GF-D8 (cell line): ENCODE measurements around the gene RLF.
A peak's percentile ranks its signal among the peaks of the same experiment; 100 is the strongest.

ENCODE experiments used
- DNase-seq: peaks from one replicate; lab custom pipeline; 2025; lab: John Stamatoyannopoulos, UW

Gene RLF

DNA sequence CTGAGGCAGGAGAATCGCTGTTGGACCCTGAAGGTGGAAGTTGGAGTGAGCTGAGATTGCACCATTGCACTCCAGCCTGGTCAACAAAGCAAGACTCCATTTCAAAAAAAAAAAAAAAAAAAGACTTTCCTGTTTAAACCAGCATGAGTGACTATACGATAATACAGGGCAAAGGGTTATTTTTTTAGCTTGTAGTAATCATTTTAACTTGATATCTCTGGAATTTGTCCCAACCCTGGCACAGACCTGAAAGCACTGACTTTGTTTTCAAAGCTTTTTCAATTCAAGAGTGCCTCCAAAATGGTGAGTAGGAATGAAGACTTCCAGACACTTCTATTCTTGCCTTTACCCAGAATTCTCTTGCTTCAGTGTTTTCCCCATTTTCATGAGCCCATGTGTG lies 82.2 kb downstream of the RLF start:
- DNase-seq: no peak

DNA sequence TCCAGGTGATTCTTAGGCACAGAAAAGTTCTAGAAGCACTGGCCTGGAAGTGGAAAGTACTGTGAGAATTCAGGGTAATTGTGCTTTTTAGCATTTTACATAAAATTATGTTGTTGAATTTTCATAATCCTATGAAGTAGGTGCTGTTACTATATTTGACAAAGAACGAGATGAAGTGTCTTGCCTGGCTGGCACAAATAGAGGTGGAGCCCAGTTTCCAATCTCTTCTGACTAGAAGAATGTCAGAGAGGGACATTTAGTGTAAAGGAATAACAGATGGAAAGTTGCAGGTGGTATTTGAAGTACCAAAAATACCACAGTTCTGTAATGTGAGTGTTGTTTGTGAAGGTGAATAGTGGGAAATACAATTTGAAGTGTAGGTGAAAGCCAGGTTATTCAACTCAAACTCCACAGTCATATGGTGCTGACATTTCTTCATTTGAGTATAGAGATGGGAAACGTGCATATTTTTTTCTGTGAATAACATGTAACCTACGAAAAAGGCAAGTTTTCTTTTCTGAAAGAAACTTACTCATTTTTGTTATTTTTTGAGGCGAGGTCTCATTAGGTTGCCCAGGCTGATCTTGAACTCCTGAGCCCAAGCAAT lies 83.1 kb downstream of the RLF start:
- no peak for DNase-seq

DNA sequence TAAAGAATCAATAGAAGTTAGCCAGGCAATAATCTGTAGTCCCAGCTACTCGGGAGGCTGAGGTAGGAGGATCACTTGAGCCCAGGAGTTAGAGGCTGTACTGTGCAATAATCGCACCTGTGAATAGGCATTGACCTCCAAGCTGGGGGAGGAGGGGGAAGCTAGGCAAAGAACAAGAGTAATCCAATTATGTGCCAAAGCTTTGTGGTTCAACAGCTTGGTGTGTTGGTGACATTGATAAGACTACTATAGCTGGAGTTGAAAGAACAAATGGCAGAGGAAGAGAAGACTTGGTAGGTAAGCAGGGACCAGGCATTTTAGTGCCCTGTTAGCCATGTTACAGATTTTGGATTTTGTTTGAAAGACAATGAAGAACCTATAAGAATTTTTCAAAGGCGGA lies 84.5 kb downstream of the RLF start:
- no peak for DNase-seq

DNA sequence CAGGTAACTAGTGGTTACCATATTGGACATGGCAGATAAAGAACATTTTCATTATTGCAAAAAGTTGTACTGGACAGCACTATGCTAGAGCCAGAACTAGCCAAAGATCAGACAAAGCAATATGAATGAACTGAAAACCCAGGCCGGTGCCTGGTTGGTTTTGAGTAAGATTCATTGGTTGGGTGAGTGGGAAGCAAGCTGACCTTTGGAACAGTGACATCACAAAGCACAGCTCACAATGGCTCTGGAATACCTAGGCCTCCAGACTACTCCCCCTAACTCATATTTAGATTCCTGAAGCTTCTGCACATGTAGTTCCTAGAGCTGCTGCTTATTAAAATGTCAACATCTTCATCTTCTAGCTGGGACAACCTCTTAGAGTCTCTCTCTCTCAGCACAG lies 86.5 kb downstream of the RLF start, which contains the start of gene TMCO2:
TMCO2 (plus strand) TSS at position 283 of the 400 bp plus-strand sequence; CDS start at position 340, 57 bp downstream.
- no peak for DNase-seq

DNA sequence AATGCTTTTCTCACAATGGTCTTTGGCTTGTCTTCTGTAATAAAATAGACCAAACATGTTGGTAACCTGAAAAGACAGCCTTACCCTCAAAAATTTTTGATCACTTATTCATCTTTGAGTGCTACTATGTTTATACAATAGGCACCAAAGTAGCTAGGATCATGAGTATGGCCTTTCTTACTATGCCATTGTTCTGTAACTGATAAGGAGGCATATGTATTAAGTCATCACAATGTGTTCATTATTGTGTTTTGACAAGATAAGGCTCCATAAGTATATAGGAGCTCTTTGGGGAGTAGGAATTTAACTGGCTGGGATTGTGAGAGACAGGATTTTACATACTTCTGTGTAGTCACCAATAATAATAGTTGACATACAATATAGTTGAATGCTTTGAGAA lies 87.2 kb downstream of the RLF start:
- no peak for DNase-seq

DNA sequence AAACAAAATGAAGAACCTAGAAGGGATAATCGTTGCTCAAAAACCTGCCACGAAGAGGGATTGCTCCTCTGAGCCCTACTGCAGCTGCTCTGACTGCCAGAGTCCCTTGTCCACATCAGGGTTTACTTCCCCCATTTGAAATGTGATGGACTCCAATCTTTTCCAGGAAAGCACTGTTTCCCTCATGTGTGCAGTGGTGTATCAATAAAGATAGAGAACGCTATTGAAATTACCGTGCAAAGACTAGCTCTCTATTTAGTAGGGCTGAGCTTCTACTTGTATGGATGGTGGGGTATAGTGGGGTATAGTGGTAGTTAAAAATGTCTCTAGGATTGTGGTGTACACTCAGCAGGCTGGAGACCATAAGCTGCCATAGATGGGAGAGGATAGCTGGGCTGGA lies 90.3 kb downstream of the RLF start:
- DNase-seq: no peak

DNA sequence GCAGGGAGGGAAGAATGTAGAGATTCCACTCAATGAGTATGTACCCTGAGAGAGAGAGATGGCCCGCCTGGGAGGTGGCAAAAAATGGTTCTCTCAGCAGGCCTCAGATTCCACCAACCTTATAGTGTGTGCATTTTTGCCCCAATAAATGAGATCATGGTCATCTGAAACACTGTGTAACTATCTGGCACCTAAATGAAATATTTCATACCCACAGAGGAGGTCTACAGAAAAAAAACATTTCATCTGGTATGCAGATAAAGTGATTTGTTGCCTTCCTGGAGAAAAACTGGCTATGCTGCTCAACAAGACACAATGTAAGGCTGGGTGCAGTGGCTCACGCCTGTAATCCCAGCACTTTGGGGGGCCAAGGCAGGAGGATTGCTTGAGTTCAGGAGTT lies 91.4 kb downstream of the RLF start:
- no peak for DNase-seq

DNA sequence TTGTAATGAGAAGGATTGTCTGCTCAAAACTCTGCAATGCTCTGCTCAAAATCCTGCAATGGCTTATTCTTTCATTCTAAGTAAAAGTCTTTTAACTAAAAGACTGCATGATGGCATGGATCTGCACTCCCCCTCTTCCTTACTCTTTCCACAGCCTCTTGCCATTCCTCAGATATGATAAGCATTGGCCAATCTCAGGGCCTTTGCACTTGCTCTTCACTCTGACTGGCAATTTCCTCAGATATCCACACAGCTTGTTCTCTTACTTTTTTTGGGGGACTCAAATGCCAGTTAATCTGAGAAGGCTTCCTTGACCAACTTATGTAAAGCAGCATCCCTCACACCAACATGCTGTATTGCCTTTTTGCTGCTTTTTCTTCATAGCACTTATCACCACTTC lies 94.0 kb downstream of the RLF start:
- no peak for DNase-seq

DNA sequence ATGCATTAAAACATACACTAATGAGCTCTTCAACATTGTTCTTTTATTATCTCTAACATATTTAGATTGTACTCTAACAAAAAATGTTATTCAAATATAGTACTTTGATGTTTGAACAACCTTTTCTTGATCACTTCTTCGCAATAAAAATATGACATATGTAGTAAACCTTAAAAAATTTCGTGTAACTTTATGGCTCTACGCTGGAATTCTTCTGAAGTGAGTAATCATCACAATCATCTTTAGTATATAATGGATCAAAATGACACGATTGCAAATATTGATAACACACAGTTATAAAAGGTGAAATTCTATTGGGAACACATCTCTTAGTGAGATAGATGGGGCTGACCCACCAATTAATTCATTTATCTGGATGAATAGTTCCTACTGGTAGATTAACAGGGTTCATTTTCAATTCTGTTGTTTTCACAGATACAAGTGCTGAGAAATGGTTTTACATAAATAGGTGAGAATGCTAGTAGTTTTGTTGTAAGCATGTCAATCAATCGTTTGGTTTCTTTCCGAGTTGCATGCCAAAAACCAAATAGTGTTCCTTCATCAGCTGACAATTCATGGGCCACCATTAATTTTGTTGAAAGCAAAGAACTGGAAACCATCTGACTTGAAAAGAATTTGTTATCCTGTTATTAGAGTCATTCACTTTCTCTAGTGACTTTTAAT lies 95.4 kb downstream of the RLF start:
- no peak for DNase-seq

DNA sequence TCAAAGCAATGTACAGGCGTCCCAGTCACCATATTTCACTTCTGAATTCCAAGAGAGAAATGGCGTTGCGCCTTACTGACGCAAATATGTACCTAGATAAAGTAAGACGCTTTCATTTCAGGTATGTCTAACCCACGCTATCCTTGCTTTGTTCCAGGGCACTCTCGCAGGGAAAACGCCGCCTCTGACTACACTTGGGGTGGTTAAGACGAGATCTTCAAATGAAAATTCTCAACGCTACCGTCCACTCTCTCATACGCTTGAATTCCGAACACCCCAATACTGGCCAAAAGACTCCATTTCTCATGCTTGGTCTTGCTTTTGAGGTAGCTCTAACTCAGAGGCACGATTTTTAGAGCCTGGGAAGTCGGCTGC lies 96.1 kb downstream of the RLF start:
- no peak for DNase-seq

DNA sequence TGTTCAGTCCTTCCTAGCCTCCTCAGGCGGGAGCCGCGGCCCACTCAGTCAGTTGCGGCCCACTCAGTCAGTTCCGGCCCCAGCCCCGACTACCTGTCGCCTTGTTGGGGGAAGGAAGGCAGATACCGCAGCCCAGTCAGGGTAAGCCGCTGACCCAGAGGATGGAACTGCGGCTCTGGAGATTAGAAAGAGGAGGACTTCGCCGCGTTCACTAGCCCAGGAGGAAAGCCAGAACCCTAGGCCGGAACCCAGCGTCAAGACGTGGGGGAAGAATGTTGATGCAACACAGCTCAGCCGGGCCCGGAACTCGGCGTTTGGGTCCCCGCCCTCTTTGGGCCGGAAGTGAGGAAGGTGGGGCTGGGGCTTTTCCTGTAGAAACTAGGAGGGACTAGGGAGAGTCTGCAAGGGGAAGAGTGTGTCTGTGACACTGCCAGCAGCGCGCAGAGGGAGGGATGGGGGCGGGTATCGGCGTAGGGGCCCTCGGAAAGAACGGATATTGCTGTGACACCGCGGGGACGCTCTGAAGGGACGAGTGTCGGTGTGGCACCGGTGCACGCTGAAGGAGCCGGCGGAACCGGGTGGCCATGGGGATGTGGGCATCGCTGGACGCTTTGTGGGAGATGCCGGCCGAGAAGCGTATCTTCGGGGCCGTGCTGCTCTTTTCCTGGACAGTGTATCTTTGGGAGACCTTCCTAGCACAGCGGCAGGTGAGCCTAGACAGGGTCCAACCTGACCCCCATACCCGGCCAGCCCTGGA lies 96.7 kb downstream of the RLF start, which contains the start of gene ZMPSTE24:
ZMPSTE24 (plus strand) TSS at position 549 of the 757 bp plus-strand sequence; CDS start at position 585, 36 bp downstream.
- DNase-seq: peak; percentile 91

DNA sequence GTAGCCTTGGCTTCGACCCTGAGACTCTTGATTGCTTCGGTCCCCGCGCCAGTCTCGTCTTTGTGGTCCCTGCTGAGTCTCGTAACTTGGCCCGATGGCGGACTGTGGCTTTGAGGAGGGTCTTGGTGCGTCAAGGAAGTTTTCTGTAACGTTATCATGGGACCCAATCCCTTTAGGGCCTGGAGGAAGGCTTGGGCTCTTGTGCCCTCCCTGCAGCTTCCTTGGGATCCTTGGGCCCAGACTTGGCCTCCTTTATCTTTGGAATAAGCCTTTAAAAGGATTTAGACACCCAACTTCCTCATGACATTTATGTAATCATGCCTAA lies 97.2 kb downstream of the RLF start:
- no peak for DNase-seq

DNA sequence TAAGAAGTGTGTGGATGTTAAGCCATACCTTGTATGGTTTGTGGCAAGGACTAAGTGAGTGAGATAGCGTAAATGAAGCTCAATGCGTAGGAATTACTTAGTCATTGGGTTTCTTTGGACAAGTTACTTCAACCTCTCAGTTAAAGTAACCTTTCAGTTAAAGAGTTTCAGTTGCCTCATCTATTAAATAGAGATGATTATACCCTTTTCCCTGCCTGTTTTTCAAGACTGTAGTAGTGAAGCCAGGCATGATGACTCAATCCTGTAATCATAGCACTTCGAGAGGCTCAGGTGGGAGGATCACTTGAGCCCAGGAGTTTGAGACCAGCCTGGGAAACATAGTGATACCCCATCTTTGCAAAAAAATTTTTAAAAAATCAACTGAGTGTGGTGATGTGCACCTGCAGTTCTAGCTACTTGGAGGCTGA lies 103.2 kb downstream of the RLF start:
- no peak for DNase-seq

DNA sequence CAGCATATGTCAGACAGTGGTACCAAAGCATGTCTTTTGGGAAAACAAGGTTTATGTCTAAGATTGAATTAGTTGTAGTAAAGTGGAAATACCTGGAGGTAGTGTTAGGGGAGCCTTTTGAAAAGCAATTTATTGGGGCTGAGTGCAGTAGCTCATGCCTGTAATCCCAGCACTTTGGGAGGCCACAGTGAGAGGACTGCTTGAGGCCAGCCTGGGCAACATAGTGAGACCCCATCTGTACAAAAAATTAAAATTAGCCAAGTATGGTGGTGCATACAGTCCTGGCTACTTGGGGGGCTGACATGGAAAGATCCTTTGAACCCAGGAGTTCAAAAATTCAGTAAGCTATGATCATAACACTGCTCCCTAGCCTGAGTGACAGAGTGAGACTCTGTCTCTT lies 104.1 kb downstream of the RLF start:
- no peak for DNase-seq

DNA sequence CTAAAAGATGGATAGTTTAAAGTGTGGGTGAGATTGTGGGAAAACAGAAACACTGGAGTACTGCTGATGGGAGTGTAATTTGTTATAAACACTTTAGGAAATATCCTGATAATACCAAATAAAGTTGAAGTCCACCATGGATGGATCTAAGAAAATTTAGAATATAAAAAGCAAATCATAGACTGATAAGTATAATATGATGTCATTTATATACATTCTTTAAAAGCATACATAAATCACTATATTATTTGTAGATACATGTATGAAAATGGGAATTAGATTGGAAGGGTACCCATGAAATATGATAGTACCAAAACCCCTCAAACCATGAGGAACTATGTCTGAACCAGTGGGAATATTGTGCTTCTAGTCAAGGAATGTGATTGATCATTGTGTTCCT lies 104.7 kb downstream of the RLF start:
- no peak for DNase-seq

DNA sequence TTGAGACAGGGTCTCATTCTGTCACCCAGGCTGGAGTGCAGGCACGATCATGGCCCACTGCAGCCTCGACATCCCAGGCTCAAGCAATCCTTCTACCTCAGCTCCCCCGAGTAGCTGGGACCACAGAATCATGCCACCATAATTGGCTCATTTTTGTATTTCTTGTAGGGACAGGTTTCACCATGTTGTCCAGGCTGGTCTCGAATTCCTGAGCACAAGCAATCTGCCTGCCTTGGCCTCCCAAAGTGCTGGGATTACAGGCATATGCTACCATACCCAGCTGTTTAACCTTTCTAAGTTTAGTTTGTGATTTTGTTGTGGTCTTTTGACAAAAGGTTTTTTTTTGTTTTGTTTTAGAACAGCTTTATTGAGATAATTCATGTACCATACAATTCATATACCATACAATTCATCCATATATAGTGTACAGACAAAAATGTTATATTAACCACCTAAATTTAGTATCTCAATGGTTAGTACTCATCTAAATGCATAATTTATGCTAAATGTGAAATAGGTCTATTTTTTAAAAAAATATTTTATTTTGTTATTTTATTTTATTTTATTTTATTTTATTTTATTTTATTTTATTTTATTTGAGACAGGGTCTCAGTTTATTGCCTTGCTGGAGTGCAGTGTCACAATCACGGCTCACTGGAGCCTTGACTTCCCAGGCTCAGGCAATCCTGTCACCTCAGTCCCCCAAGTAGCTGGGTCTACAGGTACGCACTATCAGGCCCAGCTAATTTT lies 105.8 kb downstream of the RLF start:
- no peak for DNase-seq

DNA sequence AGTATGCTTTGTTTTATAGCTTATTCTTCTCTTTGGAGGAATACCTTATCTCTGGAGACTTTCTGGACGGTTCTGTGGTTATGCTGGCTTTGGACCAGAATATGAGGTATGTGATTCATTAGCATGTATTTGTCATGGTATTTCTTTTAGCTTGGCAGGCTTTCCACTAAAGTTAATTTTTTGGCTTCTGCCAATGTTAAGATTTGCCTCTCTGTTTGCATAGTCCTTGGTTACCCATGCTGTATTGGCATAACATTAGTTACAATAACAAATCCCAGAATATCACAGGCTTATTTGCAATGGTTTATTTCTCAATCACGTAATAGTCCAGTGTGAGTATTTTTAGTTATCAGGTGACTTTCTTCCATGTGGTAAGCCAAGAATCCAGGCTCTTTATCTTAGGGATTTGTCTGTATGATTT lies 106.6 kb downstream of the RLF start:
- no peak for DNase-seq

DNA sequence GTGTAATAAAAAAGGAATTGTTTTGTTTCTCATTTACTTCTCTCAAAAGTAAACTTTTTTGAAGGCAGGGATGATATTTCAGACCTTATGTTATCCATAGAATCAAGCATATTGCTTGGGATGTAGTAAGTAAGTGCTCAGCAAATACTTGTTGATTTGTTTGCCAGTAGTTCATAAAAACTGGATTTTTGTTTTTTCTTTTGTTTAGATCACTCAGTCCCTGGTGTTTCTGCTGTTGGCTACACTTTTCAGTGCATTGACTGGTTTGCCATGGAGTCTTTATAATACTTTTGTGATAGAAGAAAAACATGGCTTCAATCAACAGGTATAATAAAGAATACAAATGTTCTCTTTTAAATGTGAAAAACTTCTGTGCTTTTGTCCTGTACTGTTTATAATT lies 107.0 kb downstream of the RLF start:
- DNase-seq: no peak

DNA sequence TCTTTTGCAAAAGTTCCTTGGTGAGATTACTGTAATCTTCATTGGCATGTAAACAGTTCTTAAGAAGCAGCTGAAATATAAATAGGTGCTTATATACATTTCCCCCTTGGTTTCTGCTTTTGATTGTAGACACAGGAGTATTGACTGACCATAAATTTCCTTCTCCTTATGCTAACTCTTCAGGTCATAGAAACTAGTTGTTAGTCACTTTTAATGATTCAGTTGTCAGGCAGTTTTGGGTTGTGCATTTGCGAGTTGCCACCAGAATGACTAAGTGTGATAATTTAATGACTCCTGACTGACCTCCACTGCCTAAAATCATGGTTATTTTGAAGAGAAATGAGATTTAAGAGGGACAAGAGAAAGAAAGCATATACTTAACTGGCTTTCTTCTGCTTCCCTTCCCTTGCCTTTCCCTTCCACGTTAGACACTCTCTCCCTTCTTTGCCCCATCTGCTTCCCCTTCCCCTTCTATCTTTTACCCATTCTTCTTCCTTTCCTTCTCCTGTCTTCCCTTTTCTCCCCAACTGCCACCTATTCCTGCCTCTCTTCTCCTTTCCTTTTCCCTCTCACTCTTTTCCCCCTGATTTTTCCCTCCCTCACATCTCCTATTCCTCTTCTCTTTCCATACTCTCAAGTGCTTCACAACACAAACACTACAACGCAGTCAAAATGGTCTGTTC lies 109.1 kb downstream of the RLF start:
- no peak for DNase-seq

DNA sequence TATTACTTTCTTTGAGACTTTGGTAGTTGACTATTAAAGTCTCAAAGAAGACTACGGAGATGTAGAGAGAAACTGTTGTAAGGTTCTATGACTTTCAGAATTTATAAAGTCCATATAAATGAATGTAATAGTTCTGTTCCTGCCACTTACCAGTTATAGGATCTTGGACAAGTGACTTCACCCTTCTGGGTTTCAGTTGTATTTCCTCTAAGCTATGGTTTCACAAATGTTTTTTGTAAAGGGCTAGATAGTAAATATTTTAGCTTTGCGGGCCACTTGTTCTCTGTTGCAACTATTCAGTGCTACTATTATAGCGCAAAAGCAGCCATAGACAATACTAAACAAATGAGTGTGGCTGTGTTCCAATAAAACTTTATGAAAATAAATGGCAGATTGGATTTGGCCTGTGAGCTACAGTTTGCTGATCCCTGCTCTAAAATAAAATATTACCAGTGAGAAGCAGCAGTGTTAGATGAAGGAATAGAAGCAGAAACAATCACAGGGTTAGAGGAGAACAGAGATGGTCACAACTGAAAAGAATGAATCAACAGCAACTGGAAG lies 111.5 kb downstream of the RLF start:
- no peak for DNase-seq

DNA sequence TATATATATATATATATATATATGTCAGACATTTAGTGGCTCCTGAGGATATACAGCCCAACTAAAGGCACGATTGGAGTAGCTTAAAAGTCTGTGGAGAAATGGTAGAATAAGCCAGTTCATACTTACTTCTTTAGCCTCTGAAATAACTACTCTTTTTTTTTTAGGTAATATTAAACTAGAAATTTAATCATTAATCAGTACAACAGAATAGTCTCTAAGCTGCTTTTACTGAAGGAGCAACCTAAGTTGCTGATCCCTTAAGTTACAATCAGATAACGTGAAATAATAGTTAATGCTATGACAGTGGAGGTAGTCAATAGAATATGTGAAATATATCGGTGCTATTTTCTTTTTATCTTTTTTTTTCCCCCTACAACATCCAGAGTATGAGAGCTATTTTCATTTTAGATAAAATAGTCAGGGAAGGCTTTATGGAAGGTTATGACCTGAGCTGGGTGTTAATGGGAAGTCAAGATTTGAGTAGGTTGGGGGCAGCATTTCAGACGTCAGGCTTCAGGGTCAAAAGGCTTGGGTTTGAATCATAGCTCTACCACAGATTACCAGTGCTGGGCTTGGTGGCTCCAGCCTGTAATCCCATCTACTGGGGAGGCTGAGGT lies 112.5 kb downstream of the RLF start:
- DNase-seq: no peak
